Spleen (tissue), 11 donors: Measurements from ENCODE around the gene THAP4. TPM values are rescaled to one million over a fixed set of nuclear protein-coding genes. Genes with fewer than 3 reads are reported as not detected.

Source experiments
- DNase-seq: peaks from one replicate; pipeline ENCODE4 v3.0.0-alpha.2; 2020
- H3K27ac ChIP-seq, 8 donors: fragments of 200-600 bp; sonication (generic) in 7 of 8; 1 replicate in 4 of 8; 2 replicates in 4 of 8; pipeline versions ENCODE4 v1.5.0 to v1.8.0; 2016 to 2021; ENCODE audit warnings: inconsistent platforms in 4 of 8, mild to moderate bottlenecking in 4 of 8, moderate library complexity in 1 of 8
- H3K27me3 ChIP-seq, 7 donors: fragments of 200-600 bp; sonication (generic) in 6 of 7; replicated peaks in 1 of 7; 1 replicate in 4 of 7; 2 replicates in 3 of 7; pipeline versions ENCODE4 v1.5.0 to v1.8.0; 2016 to 2021; ENCODE audit warnings: inconsistent platforms in 3 of 7, mild to moderate bottlenecking in 1 of 7
- H3K36me3 ChIP-seq, 6 donors: fragments of 200-600 bp; sonication (generic) in 5 of 6; 1 replicate in 4 of 6; 2 replicates in 2 of 6; pipeline versions ENCODE4 v1.5.0 to v1.8.0; 2016 to 2021; ENCODE audit warnings: inconsistent platforms in 2 of 6
- H3K4me1 ChIP-seq, 6 donors: fragments of 200-600 bp; sonication (generic) in 5 of 6; 1 replicate in 3 of 6; 2 replicates in 3 of 6; pipeline versions ENCODE4 v1.5.0 to v1.8.0; 2016 to 2021; ENCODE audit warnings: inconsistent platforms in 3 of 6
- H3K4me3 ChIP-seq, 8 donors: fragments of 200-600 bp; sonication (generic) in 7 of 8; 1 replicate in 4 of 8; 2 replicates in 4 of 8; pipeline versions ENCODE4 v1.5.0 to v1.8.0; 2016 to 2021; ENCODE audit warnings: inconsistent platforms in 4 of 8, mild to moderate bottlenecking in 4 of 8, moderate library complexity in 2 of 8
- H3K9me3 ChIP-seq, 8 donors: fragments of 200-600 bp; sonication (generic) in 7 of 8; 1 replicate in 4 of 8; 2 replicates in 4 of 8; pipeline versions ENCODE4 v1.5.0 to v1.8.0; 2016 to 2021; ENCODE audit warnings: inconsistent platforms in 4 of 8
- CTCF ChIP-seq, 11 experiments: fragments of 200-600 bp in 7 of 11; fragments of 450-650 bp in 4 of 11; sonication (generic) in 4 of 11; IDR thresholded peaks in 8 of 11; conservative IDR thresholded peaks in 3 of 11; 1 replicate in 7 of 11; 2 replicates in 4 of 11; pipeline versions ENCODE4 v1.4.0 to v1.8.0; 2016 to 2021; ENCODE audit warnings: antibody characterized with exemption in 11 of 11, inconsistent platforms in 4 of 11, mild to moderate bottlenecking in 1 of 11
- POLR2A ChIP-seq, 3 donors: fragments of 450-650 bp; IDR thresholded peaks; one replicate each; pipeline ENCODE4 v1.5.1; 2017; ENCODE audit warnings: antibody characterized with exemption in 3 of 3, mild to moderate bottlenecking in 1 of 3
- POLR2AphosphoS5 ChIP-seq, 3 donors: sonication (generic); formaldehyde crosslinking; IDR thresholded peaks; one replicate each; pipeline ENCODE4 v1.5.1; 2017; ENCODE audit warnings: antibody characterized with exemption in 3 of 3
- WGBS, 5 donors: extraction: QIAGEN DNeasy Blood & Tissue Kit in 3 of 5; methylation state at CpG; one replicate each; pipeline versions ENCODE4 v1.1.5 to v1.1.7; 2013 to 2018; 5-methylcytosine and 5-hydroxymethylcytosine counted together
- intact Hi-C: fragments of 100-400 bp; cut with DNase I; formaldehyde crosslinking; loops from one replicate; pipeline ENCODE4 v1.15.0; 2023; ENCODE audit warnings: low total_unique reads
- polyA plus RNA-seq, 3 donors: library from polyadenylated mRNA; stranded (reverse); fragments of 200-250 nt; gene quantifications; one replicate each; pipeline ENCODE4 v1.2.1, GENCODE V29; 2013
- total RNA-seq, 7 donors: library from RNA; depleted of rRNA in 3 of 7; stranded (reverse); fragments of >200 nt in 3 of 7; fragmentation: NEBNext Ultra II Directional in 4 of 7; extraction: Animal tissue kit (Norgen Biotek cat#: 25700) in 4 of 7; gene quantifications; one replicate each; pipeline versions ENCODE4 v1.1.0 to v1.2.1, GENCODE V29; 2016 to 2021
- donor health status: healthy with polysubstance abuse.
- donor health status: DM: no; HTN: no; CAD: no; lungs with moderate emphysema.
- donor health status: DM: no; HTN: no; CAD: no.
- donor health status: Bipolar disorder and iron deficiency.
- donor health status: healthy.
- donor health status: DM: no; HTN: no; CAD: no.
- donor health status: DM: yes; HTN: yes; CAD: no.

THAP4 gene
- total and polyA plus RNA-seq, 10 donors: 21.0 to 31.5 (median 27.8) TPM

DNA sequence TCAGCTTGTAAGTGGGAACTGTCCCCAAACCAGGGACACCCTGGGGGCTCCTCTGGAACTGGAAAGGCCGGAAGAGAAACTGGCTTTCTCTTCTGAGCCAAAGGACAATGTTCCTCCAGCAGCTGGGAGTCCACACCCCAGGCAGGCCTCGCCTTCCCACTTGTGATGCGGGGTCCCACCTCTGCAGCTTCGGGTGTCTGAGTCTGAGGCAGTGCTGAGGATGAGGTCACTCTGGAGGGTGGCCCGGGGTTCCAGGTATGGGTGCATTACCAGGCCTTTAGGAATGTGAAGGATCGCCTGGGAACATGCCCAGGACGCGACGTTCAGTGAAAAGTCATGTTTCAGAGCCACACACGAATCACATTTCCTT lies 96.6 kb downstream of the THAP4 start:
- Histone ChIP-seq H3K36me3 (no peaks in the 10 kb centered on the region), H3K27ac (no peak overlapping the region), H3K4me1 (peaks cover 6 to 23% (median 16%) of the 10 kb centered on the region in 6 donors), H3K27me3 (peaks cover 0 to 64% (median 17%) of the 10 kb centered on the region in 7 donors), H3K9me3 (no peaks in the 10 kb centered on the region), H3K4me3 (peak overlapping the region in 4 of 8 donors; percentile 32 to 61 (median 36))
- no peak for TF ChIP-seq POLR2AphosphoS5 (IDR thresholded peaks at IDR 0.05)
- no peak for TF ChIP-seq CTCF (IDR thresholded peaks at IDR 0.05 in 8 of 11, conservative IDR thresholded peaks at IDR 0.05 in 3 of 11)
- TF ChIP-seq POLR2A (IDR thresholded peaks at IDR 0.05): no peak
- 53 to 70% (median 66%) methylated on average over 10 of the region's 10 CpGs for WGBS, 5 donors
- DNase-seq: peak; percentile 59
- intact Hi-C loops: no loop called here

DNA sequence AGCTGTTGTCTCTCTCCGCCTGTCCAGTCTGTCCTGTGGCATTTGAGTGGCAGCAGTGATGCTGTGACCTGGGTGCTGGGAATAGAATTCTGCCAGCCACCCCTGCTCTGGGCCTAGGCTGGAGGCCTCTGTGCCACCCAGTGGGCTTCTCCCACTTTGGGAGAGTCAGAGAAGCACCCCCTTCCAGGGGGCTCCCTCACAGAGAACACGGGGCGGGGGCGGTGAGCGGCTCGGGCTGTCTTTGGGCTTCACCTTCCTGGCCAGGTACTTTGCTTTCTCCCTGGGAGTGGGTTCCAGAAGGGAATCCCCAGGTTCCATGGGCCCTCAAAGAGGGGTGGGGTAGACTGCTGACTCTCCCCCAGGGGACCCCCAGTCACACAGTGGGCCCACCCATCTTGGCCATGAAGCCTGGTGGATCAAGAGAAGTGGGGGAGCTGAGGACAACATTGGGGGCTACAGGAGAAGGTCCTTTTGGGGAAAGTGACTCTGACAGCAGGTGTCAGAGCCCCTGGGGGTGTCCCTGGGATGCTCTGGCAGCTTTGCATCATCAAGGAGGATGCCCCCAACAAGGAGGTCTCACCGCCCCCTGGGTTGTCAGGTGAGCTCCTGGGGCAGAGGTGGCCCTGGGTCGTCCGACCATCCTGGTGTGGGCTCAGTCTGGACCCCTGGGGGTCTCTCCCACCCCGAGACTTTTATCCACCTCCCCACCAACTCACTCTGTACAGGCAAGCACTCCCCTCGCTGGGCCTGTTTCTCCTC lies 97.2 kb downstream of the THAP4 start:
- H3K4me1 ChIP-seq: peaks cover 6 to 23% (median 16%) of the 10 kb centered on the region in 6 donors
- peaks cover 0 to 58% (median 17%) of the 10 kb centered on the region in 7 donors for H3K27me3 ChIP-seq
- no peak overlapping the region for H3K27ac ChIP-seq
- H3K4me3 ChIP-seq: no peak overlapping the region
- no peak for TF ChIP-seq POLR2A (IDR thresholded peaks at IDR 0.05)
- TF ChIP-seq POLR2AphosphoS5 (IDR thresholded peaks at IDR 0.05): no peak
- no peak for TF ChIP-seq CTCF (IDR thresholded peaks at IDR 0.05 in 8 of 11, conservative IDR thresholded peaks at IDR 0.05 in 3 of 11)
- peak; percentile 47 for DNase-seq
- H3K9me3 ChIP-seq: no peaks in the 10 kb centered on the region
- intact Hi-C loops: no loop called here
- 92 to 96% (median 93%) methylated on average over 11 of the region's 11 CpGs for WGBS, 5 donors
- H3K36me3 ChIP-seq: no peaks in the 10 kb centered on the region

DNA sequence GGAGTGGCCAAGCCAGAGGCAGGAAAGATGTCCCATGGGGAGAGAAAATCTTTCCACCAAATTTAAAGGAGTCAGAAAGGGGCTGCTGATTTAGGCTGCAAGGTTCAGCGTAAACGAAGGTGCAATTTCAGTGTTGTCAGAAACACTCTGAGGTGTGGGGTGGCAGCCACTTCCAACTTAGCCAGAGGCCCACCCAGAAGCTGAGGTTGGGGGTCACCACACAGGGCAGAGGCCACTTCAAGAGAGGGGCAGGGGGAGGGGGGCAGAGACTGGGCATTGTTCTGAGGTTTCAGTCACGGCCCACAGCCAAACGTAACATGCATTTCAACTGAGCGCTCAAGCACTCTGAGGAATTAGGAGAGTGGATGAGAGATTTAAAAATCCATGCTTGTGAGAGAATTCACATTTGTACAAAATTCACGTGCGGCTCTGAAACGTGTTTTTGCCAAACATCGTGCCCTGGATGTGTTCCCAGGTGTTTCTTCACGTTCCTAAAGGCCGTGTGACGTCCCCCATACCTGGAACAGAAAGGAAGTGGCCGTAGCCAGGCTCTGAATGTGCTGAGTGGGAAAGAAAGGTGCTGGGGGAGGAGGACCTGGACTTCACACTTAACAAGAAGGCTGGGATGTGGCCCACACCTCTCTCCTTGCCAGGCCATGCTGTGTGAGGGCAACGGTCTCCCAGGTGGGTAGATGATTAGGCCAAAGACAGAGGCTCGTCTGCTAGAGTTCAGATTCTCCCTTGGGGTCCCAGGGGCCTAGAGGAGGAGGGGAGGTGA lies 97.9 kb downstream of the THAP4 start:
- no peak overlapping the region for H3K4me3 ChIP-seq
- H3K36me3 ChIP-seq: no peaks in the 10 kb centered on the region
- 86 to 93% (median 90%) methylated on average over 15 of the region's 15 CpGs for WGBS, 5 donors
- no peak for TF ChIP-seq POLR2AphosphoS5 (IDR thresholded peaks at IDR 0.05)
- no peak for TF ChIP-seq POLR2A (IDR thresholded peaks at IDR 0.05)
- TF ChIP-seq CTCF (IDR thresholded peaks at IDR 0.05 in 8 of 11, conservative IDR thresholded peaks at IDR 0.05 in 3 of 11): no peak
- peaks cover 6 to 23% (median 16%) of the 10 kb centered on the region in 6 donors for H3K4me1 ChIP-seq
- H3K27me3 ChIP-seq: peaks cover 0 to 54% (median 17%) of the 10 kb centered on the region in 7 donors
- no peaks in the 10 kb centered on the region for H3K9me3 ChIP-seq
- intact Hi-C loops: no loop called here
- no peak overlapping the region for H3K27ac ChIP-seq
- DNase-seq: peak; percentile 22
